Measurements from ENCODE around the gene HK1.

Gene HK1

DNA sequence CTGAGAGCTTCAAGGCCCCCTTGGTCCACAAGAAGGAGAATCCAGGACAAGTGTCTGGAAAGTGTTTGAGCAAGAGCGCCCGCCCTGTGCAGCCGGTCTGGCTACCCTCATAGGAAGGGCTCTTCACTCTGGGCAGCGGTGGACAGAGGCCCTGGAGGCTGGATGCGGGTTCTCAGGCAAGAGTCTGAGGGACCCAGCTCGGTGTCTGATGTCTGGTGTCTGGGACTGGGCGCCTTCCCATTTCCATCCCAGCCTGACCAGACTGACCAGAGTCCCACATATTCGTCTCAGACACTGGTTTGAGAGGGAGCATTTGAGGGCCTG is 59.8 kb downstream of the HK1 start:
- H3K27ac ChIP-seq, result peak overlapping the region in 20 of 21 experiments; percentile 14 to 85 (median 70)
- no peak overlapping the region for H3K4me3 ChIP-seq

DNA sequence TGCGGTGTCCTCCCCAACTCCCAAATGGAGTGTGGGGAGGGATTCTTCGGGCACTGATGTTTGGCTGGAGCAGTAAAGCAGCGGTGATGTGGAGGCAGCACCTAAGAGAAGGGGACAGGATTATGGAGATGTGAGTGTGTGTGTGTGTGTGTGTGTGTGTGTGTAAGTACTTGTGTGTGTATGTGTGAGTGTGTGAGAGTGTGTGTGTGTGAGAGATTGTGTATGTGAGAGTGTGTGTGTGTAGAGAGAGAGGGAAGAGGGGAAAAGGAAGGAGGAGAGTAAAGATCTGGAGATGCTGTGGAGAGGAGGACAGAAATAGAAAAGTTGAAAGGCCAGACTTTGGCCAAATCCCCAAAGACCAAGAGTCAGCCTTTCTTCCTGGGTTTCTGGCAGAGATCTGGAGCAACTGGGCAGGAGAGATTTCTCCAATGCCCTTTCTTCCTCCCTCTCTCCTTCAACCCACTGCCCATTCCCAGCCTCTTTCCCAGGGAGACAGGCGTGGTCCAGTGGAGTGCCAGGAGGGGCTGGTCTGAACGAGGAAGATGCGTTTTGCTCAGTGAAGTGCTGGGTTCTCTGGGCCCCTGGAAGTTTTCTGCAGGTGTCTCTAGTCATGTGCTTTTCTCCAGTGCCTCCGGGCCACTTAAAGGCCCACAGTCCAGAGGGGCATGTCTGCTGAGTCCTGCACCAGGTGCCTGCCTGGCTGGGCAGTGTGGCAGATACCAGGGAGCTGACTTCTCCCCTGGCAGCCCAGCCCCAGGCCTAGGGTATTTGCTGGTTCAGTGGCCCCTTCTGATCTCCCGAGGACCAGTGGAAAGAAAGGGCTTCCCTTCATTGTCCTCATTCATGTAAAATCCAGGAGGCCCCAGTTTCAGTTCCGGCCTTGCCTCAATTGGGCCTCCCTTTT is 60.5 kb downstream of the HK1 start:
- Histone ChIP-seq H3K4me3 (no peak overlapping the region), H3K27ac (peak overlapping the region in 18 of 21 experiments; percentile 14 to 85 (median 71))

DNA sequence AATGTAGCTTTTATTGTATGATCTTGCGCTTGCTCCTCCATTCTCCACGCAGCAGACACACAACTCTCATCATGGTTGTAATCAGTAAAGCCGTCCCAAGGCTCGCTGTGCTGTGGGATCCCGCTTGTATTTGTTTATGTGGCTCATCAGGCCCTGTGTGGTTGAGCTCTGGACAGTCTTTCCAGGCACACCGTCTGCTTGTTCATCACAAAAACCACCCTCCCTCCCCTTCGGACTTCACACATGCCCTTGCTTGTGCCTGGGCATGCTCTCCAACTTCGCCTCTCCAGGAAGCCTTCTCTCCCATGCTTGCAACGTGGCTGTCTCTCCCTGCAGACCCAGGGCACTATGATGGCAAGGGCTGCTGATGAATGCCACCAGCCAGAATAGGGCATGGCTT is 62.4 kb downstream of the HK1 start:
- Histone ChIP-seq H3K27ac (peak overlapping the region in 5 of 21 experiments; percentile 2 to 49 (median 45)), H3K4me3 (no peak overlapping the region)

DNA sequence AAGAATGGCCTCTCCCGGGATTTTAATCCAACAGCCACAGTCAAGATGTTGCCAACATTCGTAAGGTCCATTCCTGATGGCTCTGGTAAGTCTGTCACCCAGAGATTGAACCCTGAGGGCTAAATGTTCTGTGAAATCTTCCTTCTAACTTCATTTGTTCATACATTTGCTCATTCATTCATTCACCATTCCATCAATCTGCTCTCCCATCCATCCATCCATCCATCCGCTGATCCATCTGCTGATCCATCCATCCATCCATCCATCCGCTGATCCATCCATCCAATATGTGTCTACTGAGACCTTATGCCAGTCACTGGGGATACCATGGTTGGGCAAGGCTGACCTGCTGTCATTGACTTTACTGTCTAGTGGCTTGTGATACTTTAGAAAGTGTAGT is 65.6 kb downstream of the HK1 start:
- Histone ChIP-seq H3K27ac (peak overlapping the region in 1 of 21 experiments; percentile 75), H3K4me3 (no peak overlapping the region)

DNA sequence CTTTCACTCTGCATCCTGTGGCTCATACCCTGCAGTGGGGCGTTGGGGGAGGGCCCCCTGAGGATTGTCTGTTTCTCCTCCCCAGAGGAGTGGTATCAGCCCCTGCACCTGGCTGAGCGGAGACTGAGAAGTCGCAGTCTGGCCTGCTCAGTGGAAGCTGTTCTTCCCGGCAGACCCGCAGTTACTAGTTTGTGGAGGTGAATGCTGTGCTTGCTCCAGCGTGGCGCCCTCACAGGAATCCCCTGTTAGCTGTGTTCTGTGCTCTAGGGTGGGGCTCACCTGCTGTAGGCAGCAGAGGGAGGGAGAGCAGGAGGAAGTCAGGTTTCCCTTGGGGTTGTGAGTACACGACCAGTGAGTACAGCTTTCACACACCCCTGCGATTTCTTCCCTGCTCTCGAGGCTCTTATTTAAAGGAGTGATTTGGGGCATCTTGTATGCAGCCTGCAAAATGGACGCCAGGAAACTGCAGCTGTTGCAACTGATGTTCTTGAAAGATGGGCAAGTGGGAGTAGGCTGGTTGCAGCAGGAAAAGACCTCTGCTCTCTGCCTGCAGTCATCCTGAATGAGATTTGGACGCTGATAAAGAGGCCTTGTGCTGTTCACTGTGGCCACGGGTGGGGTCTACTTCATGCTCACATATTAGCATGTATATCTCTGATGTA is 66.4 kb downstream of the HK1 start:
- H3K4me3 ChIP-seq, result no peak overlapping the region
- peak overlapping the region in 15 of 21 experiments; percentile 0 to 75 (median 56) for H3K27ac ChIP-seq

DNA sequence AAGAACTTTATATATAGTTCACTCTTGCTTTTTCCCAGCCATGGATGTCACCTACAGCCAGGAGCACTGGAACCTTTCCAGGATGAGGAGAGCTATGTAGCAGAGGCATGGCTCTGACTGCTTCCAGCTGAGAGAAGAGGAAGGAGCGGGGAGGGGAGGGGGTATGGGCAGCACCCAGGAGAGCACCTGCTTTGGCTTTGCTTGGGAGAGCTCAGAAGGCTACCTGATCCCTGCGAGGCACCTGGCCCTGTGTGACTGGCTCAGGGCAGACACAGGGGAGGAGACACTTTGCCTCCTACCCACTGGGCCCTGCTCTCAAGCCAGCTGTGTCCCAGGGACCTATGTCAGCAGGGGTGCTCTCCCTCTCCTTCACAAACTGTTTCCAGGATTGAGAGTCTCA is 67.1 kb downstream of the HK1 start:
- Histone ChIP-seq H3K4me3 (no peak overlapping the region), H3K27ac (peak overlapping the region in 15 of 21 experiments; percentile 0 to 77 (median 64))

DNA sequence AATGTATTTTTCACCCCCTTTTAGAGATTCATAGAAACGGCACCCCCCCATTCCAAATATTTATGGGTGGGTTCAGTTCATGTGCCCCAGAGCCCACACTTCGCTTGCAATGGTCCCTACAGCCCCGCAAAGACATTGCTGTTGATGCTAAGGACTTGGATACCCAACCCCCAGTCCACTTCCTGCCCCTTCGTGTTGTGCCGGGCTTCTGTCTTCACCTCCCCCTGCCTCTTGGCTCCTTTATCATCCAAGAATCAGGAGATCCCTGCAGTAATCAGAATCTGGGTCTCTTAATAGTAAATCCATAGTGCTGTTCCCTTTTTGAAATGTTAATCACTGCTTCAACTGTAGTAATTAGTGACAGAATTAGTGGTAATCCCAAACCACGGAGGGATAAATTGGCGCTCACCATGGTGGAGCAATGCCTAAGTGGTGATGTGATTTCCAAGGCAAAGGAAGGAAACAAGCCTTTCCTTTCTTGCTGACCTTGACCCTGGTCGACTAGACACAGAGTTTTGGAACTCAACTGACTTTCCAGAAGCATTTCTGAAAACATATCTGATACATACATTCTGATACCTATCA is 67.7 kb downstream of the HK1 start:
- no peak overlapping the region for H3K4me3 ChIP-seq
- H3K27ac ChIP-seq, result peak overlapping the region in 13 of 21 experiments; percentile 0 to 77 (median 67)

DNA sequence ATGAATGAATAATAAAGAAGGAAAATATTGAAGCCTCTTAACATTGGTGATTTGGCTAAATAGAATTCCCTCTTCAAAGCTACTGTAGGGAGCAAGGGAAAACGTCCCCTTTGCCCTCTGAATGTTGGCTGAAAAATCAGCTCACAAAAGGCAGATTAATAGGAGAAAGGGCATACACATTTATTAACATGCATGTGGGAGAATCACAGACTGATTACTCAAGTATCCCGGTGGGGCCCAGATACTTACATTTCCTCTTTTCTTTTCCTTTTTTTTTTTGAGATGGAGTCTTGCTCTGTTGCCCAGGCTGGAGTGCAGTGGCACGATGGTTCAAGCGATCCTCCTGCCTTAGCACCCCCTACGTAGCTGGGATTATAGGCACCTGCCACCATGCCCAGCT is 68.5 kb downstream of the HK1 start:
- no peak overlapping the region for H3K4me3 ChIP-seq
- peak overlapping the region in 5 of 21 experiments; percentile 16 to 73 (median 64) for H3K27ac ChIP-seq

DNA sequence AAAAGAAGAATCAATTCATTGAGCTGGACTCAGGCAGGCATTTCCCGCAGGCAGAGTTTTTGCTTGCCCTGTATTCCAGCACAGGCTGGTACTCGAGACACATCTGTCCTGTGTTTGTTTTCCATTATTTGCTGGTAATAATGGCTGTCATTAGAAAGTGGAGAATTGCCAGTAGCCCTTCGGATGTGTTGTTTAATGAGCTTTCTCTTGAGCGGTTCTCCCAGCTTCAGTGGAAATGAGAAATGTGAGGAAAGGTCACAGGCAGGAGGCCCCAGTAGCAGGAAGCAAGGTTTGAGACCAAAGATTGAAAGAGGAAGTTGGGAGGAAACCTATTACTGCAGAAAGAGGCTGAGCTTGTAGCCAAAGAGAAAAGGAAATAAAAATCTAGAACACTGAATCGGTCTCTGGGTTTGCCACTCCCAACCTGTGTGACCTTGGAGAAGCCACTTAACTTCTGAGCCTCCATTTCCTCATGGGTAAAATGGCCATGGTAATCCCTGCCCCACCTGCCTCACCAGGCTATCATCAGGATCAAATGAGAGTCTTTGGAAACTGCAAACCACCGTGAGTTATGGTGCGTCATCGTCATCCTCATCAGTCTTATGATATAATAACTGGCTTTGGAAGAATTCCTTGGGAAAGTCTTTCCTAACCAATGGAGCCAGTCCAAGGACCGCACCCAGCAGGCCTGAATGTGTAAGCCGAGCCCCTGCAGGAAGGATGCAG is 70.7 kb downstream of the HK1 start:
- H3K4me3 ChIP-seq, result no peak overlapping the region
- H3K27ac ChIP-seq, result peak overlapping the region in 20 of 21 experiments; percentile 17 to 86 (median 68)

DNA sequence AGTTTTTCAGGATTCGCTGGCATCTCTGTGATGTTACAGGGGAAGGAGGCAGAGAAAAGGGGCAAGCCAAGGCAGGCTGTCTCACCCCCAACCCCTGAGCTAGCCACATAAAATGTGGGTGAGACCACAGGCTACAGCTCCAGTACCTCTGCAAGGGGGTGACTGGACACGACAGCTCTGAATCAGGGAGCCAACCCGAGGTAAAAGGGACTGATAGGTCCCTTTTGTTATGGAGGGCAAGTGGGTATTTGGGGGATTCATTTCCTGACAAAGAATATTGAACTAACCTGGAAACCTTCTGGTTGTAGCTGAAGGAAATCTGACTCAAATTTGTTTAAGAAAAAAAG is 71.2 kb downstream of the HK1 start:
- no peak overlapping the region for H3K4me3 ChIP-seq
- H3K27ac ChIP-seq, result peak overlapping the region in 18 of 21 experiments; percentile 17 to 86 (median 66)

DNA sequence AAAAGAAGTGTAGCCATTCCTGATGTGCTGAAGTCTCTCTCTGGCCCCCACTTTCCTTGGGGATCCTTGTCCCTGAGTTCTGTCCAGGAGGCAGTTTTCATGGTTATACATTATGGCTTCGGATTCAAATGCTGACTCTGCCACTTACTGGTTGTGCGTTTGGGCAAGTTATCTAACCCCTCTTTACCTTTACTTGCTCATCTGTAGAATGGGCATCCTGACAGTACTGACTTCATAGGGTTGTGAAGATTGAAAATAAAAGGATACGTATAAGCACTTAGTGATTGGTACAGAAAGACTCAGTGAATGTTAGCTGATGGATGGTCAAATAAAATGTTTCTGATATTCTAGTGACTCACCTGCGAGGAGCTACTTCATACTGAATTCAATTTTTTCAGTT is 73.3 kb downstream of the HK1 start:
- no peak overlapping the region for H3K4me3 ChIP-seq
- no peak overlapping the region for H3K27ac ChIP-seq

DNA sequence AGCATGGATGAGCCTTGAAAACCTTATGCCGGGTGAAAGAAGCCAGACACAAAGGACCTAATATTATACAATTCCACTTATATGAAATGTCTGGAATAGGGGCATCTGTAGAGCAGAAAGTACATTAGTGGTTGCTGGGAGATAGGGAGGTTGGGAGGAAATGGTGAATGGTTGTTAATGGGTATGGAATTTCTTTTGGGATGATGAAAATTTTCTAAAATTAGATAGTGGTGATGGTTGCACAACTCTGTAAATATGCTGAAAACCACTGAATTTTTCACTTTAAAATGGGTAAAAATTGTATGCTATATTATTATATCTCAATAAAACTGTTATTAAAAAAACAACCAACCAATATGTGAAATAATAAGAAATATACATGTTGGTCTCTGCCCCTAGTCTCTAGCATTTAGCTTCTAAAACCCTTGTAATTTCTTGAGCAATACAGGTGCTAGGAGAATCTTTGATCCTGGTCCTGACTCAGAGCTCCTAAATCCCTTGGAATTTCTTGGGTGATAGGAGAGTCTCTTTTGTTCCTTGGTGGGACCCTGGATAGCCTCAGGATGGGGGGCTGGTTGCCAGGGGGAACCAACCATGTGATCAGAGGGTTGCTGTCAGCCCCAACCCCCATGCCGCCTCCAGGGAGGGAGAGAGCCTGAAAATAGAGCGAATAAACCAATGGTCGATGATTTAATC is 74.4 kb downstream of the HK1 start:
- H3K27ac ChIP-seq, result peak overlapping the region in 2 of 21 experiments; percentile 7 to 44
- H3K4me3 ChIP-seq, result no peak overlapping the region

DNA sequence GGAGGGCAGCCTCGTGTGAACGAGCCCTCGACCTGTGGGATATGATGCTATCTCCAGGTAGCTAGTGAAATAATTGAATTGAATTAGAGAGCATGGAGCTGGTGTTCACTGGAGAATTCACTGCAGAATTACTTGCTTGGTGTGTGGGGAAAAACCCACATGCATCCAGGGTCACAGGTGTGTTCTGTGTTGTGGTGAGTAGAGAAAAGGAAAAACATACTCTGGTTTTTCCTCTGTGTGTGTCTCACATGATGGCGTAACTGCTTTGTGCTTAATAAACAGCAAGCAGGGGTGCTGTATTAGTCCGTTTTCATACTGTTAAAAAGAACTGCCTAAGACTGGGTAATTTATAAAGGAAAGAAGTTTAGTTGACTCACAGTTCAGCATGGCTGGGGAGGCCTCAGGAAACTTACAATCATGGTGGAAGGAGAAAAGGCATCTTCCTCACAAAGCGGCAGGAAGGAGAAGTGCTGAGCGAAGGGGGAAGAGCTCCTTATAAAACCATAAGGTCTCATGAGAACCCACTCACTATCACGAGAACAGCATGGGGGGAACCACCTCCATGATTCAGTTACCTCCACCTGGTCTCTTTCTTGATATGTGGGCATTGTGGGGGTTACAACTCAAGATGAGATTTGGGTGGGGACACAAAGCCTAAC is 75.8 kb downstream of the HK1 start:
- H3K27ac ChIP-seq, result no peak overlapping the region
- H3K4me3 ChIP-seq, result no peak overlapping the region

DNA sequence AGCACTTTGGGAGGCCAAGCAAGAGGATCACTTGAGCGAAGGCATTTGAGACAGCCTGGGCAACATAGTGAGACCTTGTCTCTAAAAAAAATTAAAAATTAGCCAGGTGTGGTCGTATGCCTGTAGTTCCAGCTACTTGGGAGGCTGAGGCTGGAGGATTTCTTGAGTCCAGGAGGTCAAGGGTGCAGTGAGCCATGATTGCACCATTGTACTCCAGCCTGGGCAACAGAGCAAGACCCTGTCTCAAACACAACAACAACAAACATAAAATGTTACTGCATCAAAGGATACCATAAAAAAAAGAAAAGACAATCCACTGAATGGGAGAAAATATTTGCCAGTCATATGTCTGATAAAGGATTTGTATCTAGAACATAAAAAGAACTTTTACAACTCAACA is 77.9 kb downstream of the HK1 start:
- no peak overlapping the region for H3K4me3 ChIP-seq

DNA sequence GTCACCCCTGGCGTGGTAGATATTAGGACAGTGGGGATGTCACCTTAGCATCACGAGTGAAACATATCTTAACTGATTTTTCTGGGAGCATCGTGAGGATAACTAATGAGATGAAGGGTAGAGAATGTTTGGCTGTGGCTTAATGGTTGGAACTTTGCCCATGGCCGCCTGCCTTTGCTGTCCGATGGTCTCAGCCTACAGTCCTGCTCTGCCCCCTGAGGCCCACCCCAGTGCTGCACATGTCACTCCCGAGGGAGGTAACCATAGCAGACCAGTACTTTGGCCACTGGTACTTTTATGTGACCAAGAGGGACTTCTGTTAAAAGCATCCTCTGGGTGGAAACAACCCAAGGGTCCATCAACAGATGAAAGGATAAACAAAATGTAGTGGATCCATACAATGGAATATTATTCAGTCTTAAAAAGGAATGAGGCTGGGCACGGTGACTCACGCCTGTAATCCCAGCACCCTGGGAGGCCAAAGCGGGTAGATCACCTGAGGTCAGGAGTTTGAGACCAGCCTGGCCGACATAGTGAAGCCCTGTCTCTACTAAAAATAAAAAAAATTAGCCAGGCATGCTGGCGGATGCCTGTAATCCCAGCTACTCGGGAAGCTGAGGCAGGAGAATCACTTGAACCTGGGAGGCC is 80.0 kb downstream of the HK1 start:
- Histone ChIP-seq H3K4me3 (no peak overlapping the region), H3K27ac (no peak overlapping the region)

More for the DNA sequence above, 77.9 kb downstream of the HK1 start:
- H3K27ac ChIP-seq, result no peak overlapping the region

DNA sequence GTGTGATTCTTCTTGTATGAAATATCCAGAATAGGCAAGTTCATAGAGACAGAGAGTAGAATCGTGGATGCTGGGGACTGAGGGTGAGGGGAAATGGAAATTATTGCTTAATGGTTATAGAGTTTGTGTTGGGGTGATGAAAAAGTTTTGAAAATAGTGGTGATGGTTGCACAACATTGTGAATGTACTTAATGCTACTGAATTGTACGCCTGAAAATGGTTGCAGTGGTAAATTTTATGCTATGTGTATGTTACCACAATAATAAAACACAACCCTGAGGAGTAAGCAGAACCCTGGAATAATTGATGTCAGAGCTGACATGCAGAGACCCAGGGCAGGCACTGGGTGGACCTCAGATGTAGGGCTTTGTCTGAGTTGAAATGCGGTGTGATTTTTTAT is 80.9 kb downstream of the HK1 start:
- H3K4me3 ChIP-seq, result no peak overlapping the region
- peak overlapping the region in 7 of 21 experiments; percentile 6 to 82 (median 24) for H3K27ac ChIP-seq

DNA sequence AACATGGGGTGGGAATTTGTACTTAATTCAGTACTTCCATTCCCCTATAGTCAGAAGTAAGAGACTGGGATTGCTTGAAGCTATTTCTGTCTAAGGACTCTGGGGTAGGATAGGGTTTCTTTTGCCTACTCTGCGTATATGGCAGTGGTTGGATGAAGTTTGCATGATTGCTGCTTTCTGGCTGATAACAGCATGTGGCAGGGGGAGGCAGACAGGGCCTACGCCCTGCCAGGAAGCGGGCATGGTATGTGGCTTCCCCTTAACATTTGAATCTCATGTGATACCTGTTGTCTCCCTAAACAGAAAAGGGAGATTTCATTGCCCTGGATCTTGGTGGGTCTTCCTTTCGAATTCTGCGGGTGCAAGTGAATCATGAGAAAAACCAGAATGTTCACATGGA is 81.3 kb downstream of the HK1 start:
- no peak overlapping the region for H3K4me3 ChIP-seq
- H3K27ac ChIP-seq, result peak overlapping the region in 10 of 21 experiments; percentile 6 to 82 (median 43)

DNA sequence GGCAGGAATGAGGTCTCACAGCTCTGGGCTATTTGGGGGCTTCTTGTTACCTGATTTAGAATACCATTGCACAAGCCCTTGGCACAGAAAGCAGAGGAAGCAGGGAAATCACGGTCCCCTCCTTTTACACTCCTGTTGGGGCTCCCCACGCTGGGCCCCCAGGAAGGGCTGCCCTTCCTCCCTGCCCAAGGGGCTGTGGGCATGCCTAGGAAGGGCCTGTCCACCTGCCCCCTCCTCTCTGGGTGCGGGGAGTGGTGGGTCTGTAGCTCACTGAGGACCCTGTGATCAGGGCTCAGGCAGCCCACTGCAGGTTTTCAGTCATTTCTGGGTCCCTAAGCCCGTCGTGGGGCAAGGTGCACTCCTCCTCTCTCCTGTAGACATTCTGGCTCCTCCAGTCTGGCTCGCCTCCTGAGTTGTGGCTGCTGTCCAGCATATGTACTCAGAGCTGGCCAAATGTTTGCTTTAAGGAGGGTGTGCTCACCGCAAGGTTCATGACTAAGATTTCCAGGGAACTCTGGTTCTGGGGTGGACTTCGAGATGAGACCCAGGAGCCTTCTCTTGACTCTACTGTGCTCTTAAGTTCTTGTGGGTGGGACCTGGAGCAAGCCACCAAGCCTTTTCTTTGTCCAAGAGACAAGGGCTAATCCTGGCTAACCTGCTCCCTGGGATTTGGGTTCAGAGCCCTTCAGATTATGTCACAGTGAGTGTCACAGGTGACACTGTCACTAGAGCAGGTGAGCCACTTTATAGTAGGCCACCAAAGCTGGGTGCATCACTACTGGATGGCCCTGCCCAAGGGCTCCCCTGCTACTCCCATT is 82.4 kb downstream of the HK1 start:
- Histone ChIP-seq H3K4me3 (no peak overlapping the region), H3K27ac (peak overlapping the region in 18 of 21 experiments; percentile 22 to 82 (median 66))
